ENCODE measurements around the gene KCNMB2. TPM values are rescaled to one million over a fixed set of nuclear protein-coding genes. Genes with fewer than 3 reads are reported as not detected.

KCNMB2 gene
- total RNA-seq, 2 donors from 2014 or later: 0.42 to 0.72 TPM

DNA sequence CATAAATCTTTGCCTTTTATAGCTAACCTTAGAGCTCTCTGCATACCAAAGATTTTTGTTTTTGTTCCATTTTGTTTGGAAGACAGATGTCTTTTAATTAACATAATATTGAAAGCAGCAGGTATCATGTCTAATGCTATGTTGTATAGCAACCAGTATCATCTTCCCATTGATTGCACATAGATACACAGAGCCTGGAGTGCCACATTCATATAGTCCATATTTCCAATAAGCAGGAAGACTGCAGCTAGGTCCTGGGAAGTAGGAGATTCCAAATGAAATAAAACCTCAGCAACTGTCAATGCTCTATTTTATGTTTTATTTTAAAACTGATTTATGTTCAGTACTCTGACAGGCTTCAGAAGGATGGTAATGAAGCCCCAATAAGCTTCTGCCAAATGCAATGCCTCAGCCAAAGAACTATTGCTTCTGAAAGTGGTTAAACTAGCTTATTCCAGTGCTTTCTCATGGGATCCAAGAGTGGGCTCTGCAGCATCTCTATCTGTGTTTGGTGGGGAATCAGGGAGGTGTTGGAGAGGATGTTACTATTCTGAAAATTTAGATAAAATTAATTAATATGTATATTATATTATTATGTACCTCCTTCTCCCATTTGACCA is 6.5 kb upstream of the KCNMB2 start:
- Histone ChIP-seq H3K4me3 (no peak overlapping the region), H3K4me1 (no peaks in the 10 kb centered on the region), H3K9ac (ENCODE audit: low read depth in 2 of 2, low read length in 2 of 2) (no peak overlapping the region), H3K27ac (no peak overlapping the region), H3K27me3 (no peaks in the 10 kb centered on the region), H3K36me3 (no peaks in the 10 kb centered on the region), H3K9me3 (no peaks in the 10 kb centered on the region)
- intact Hi-C loops (cut with DNase I): no loop called here
- TF ChIP-seq, protein P1, sequence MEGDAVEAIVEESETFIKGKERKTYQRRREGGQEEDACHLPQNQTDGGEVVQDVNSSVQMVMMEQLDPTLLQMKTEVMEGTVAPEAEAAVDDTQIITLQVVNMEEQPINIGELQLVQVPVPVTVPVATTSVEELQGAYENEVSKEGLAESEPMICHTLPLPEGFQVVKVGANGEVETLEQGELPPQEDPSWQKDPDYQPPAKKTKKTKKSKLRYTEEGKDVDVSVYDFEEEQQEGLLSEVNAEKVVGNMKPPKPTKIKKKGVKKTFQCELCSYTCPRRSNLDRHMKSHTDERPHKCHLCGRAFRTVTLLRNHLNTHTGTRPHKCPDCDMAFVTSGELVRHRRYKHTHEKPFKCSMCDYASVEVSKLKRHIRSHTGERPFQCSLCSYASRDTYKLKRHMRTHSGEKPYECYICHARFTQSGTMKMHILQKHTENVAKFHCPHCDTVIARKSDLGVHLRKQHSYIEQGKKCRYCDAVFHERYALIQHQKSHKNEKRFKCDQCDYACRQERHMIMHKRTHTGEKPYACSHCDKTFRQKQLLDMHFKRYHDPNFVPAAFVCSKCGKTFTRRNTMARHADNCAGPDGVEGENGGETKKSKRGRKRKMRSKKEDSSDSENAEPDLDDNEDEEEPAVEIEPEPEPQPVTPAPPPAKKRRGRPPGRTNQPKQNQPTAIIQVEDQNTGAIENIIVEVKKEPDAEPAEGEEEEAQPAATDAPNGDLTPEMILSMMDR (IDR thresholded peaks at IDR 0.05): no peak
- no peak for DNase-seq

- no peak for DNase-seq
- TF ChIP-seq, protein P1 (IDR thresholded peaks at IDR 0.05): no peak
- intact Hi-C loops (cut with DNase I): no loop called here
- Histone ChIP-seq H3K4me1 (no peaks in the 10 kb centered on the region), H3K27ac (no peak overlapping the region), H3K9ac (ENCODE audit: low read depth in 2 of 2, low read length in 2 of 2) (no peak overlapping the region), H3K27me3 (no peaks in the 10 kb centered on the region), H3K4me3 (no peak overlapping the region), H3K9me3 (no peaks in the 10 kb centered on the region), H3K36me3 (no peaks in the 10 kb centered on the region)
Observed at GRCh38 chr3:178532476-178532875, 3.8 kb upstream of the KCNMB2 start.

DNA sequence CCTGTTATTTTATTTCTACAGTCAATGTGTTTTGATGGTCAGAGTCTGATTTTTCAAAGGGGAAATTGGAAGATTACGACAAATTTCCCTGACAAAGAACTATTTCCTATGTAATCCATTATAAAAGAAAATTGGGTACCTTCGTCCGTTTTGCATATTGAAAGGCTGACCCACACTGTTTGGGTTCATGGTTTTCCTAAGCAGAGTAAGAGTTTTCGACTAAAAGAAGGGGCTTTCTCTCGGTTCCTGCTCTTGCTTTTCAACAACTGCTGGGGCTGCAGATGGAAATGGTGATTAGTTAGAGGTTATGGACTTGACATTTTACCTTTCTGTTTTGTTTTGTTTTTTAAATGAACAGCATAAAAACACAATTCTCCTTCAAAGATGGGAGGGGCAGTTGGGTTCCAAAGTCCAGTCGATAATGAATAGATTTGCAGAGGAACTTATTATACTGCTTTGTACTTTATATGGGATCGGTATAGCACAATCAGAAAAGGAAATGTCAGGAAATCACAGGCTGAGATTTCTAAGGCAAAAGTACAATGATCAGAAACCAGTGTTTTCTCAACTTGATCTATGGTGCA is 978 bp downstream of the KCNMB2 start:
- H3K27ac ChIP-seq: no peak overlapping the region
- peak overlapping the region; percentile 23 for H3K4me3 ChIP-seq
- H3K4me1 ChIP-seq: no peaks in the 10 kb centered on the region
- no peaks in the 10 kb centered on the region for H3K36me3 ChIP-seq
- no peaks in the 10 kb centered on the region for H3K27me3 ChIP-seq
- TF ChIP-seq, protein P1 (IDR thresholded peaks at IDR 0.05): no peak
- H3K9ac ChIP-seq (ENCODE audit: low read depth in 2 of 2, low read length in 2 of 2): no peak overlapping the region
- intact Hi-C loops (cut with DNase I): no loop called here
- no peaks in the 10 kb centered on the region for H3K9me3 ChIP-seq
- no peak for DNase-seq

- no peak overlapping the region for H3K27ac ChIP-seq
- H3K4me1 ChIP-seq: no peaks in the 10 kb centered on the region
- no peaks in the 10 kb centered on the region for H3K27me3 ChIP-seq
- no peak overlapping the region for H3K9ac ChIP-seq (ENCODE audit: low read depth in 2 of 2, low read length in 2 of 2)
- TF ChIP-seq, protein P1 (IDR thresholded peaks at IDR 0.05): no peak
- H3K36me3 ChIP-seq: no peaks in the 10 kb centered on the region
- H3K4me3 ChIP-seq: no peak overlapping the region
- no peaks in the 10 kb centered on the region for H3K9me3 ChIP-seq
- intact Hi-C loops (cut with DNase I): no loop called here
- DNase-seq: no peak
Observed at GRCh38 chr3:178538056-178538455, 1.8 kb downstream of the KCNMB2 start.

- Histone ChIP-seq H3K27me3 (no peaks in the 10 kb centered on the region), H3K4me3 (no peak overlapping the region), H3K9ac (ENCODE audit: low read depth in 2 of 2, low read length in 2 of 2) (no peak overlapping the region), H3K4me1 (no peaks in the 10 kb centered on the region), H3K27ac (no peak overlapping the region), H3K36me3 (no peaks in the 10 kb centered on the region), H3K9me3 (no peaks in the 10 kb centered on the region)
- no peak for DNase-seq
- TF ChIP-seq, protein P1 (IDR thresholded peaks at IDR 0.05): no peak
- intact Hi-C loops (cut with DNase I): no loop called here
Observed at GRCh38 chr3:178540184-178540583, 3.9 kb downstream of the KCNMB2 start.

All from colonic mucosa (tissue), 4 donors.